Measurements from ENCODE around the gene NOS3. TPM values are rescaled to one million over a fixed set of nuclear protein-coding genes. Genes with fewer than 3 reads are reported as not detected.

Gene NOS3
- total and polyA plus RNA-seq, 9 of the 15 experiments (the other 6 are each of a cell fraction or from before 2014, with no cell fraction given), result 1.1 to 121 (median 23.6) TPM

DNA sequence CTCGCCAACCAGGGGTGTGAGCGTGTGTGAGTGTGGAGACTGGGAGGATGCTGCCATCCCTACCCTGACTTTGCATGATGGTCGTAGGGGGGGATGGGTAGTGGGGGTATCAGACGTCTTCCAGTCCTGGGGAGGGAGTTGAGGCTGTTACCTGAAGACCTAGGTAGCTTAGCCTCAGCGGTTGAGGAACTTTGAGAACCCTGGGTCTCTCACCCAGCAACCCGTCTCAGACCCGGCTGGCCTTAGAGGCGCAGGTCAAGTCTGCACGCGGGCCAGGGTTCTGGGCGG is 71.2 kb downstream of the NOS3 start (continued):
- no peak for TF ChIP-seq HMG20B (CRISPR knock-in tag; IDR thresholded peaks at IDR 0.05)
- TF ChIP-seq NR4A1 (CRISPR knock-in tag; IDR thresholded peaks at IDR 0.05), result no peak
- TF ChIP-seq NR4A1 (tag; IDR thresholded peaks at IDR 0.05), result no peak
- TF ChIP-seq CBX8 (IDR thresholded peaks at IDR 0.05; ENCODE audit: borderline replicate concordance, extremely low read depth, low read depth, low read length, poor library complexity, severe bottlenecking), result no peak
- no peak for TF ChIP-seq HSF4 (CRISPR knock-in tag; IDR thresholded peaks at IDR 0.05; ENCODE audit: borderline replicate concordance)
- TF ChIP-seq BRD4 (IDR thresholded peaks at IDR 0.05), result no peak
- no peak for TF ChIP-seq NCOA1 (IDR thresholded peaks at IDR 0.05; ENCODE audit: low read depth)
- TF ChIP-seq TCF7 (IDR thresholded peaks at IDR 0.05; ENCODE audit: borderline replicate concordance), result no peak
- TF ChIP-seq PTRF (tag; IDR thresholded peaks at IDR 0.05), result no peak
- TF ChIP-seq EHMT2 (IDR thresholded peaks at IDR 0.05), result no peak
- no peak for TF ChIP-seq CHD2 (IDR thresholded peaks at IDR 0.05; ENCODE audit: low read depth, low read length)
- TF ChIP-seq ARHGAP35 (IDR thresholded peaks at IDR 0.05; ENCODE audit: partially characterized antibody), result no peak
- no peak for TF ChIP-seq MTA1 (IDR thresholded peaks at IDR 0.05; ENCODE audit: borderline replicate concordance)
- TF ChIP-seq, protein P1, sequence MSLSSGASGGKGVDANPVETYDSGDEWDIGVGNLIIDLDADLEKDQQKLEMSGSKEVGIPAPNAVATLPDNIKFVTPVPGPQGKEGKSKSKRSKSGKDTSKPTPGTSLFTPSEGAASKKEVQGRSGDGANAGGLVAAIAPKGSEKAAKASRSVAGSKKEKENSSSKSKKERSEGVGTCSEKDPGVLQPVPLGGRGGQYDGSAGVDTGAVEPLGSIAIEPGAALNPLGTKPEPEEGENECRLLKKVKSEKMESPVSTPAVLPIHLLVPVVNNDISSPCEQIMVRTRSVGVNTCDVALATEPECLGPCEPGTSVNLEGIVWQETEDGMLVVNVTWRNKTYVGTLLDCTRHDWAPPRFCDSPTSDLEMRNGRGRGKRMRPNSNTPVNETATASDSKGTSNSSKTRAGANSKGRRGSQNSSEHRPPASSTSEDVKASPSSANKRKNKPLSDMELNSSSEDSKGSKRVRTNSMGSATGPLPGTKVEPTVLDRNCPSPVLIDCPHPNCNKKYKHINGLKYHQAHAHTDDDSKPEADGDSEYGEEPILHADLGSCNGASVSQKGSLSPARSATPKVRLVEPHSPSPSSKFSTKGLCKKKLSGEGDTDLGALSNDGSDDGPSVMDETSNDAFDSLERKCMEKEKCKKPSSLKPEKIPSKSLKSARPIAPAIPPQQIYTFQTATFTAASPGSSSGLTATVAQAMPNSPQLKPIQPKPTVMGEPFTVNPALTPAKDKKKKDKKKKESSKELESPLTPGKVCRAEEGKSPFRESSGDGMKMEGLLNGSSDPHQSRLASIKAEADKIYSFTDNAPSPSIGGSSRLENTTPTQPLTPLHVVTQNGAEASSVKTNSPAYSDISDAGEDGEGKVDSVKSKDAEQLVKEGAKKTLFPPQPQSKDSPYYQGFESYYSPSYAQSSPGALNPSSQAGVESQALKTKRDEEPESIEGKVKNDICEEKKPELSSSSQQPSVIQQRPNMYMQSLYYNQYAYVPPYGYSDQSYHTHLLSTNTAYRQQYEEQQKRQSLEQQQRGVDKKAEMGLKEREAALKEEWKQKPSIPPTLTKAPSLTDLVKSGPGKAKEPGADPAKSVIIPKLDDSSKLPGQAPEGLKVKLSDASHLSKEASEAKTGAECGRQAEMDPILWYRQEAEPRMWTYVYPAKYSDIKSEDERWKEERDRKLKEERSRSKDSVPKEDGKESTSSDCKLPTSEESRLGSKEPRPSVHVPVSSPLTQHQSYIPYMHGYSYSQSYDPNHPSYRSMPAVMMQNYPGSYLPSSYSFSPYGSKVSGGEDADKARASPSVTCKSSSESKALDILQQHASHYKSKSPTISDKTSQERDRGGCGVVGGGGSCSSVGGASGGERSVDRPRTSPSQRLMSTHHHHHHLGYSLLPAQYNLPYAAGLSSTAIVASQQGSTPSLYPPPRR (CRISPR knock-in tag; IDR thresholded peaks at IDR 0.05; ENCODE audit: borderline replicate concordance), result no peak
- no peak for TF ChIP-seq ELF2 (CRISPR knock-in tag; IDR thresholded peaks at IDR 0.05)
- no peak for TF ChIP-seq CREB1 (IDR thresholded peaks at IDR 0.05)
- peak; percentile 57; the same call in 1 of the 2 replicates for TF ChIP-seq CREB1 (CRISPR knock-in tag; IDR thresholded peaks at IDR 0.05)
- no peak for TF ChIP-seq GTF3C2 (IDR thresholded peaks at IDR 0.05; ENCODE audit: borderline replicate concordance, extremely low read depth, insufficient read length)
- no peak for TF ChIP-seq SPI1 (IDR thresholded peaks at IDR 0.05; ENCODE audit: borderline replicate concordance, low read depth, low read length)
- no peak for TF ChIP-seq NFIC (IDR thresholded peaks at IDR 0.05)
- TF ChIP-seq U2AF1 (optimal IDR thresholded peaks at IDR 0.05; ENCODE audit: low read depth, low read length), result no peak
- no peak for TF ChIP-seq ZNF121 (CRISPR knock-in tag; conservative IDR thresholded peaks at IDR 0.05)

Measured in K562 (cell line).